Measurements from ENCODE around the gene NRM.
A peak's percentile ranks its signal among the peaks of the same experiment; 100 is the strongest.

NRM gene
- long read RNA-seq, transcript NRM-203 (4 exons, 1,734 nt), result major isoform, 48 of 97 reads
- long read RNA-seq, transcript NRM-206 (4 exons, 1,453 nt), result minor isoform, 9 of 97 reads
- long read RNA-seq, transcript NRM-202 (3 exons, 1,228 nt), result minor isoform, 33 of 97 reads
- long read RNA-seq, partial matches to known transcripts, result 1 of 97 reads
- long read RNA-seq, other reads (novel, unspliced or antisense), result 1 of 97 reads

DNA sequence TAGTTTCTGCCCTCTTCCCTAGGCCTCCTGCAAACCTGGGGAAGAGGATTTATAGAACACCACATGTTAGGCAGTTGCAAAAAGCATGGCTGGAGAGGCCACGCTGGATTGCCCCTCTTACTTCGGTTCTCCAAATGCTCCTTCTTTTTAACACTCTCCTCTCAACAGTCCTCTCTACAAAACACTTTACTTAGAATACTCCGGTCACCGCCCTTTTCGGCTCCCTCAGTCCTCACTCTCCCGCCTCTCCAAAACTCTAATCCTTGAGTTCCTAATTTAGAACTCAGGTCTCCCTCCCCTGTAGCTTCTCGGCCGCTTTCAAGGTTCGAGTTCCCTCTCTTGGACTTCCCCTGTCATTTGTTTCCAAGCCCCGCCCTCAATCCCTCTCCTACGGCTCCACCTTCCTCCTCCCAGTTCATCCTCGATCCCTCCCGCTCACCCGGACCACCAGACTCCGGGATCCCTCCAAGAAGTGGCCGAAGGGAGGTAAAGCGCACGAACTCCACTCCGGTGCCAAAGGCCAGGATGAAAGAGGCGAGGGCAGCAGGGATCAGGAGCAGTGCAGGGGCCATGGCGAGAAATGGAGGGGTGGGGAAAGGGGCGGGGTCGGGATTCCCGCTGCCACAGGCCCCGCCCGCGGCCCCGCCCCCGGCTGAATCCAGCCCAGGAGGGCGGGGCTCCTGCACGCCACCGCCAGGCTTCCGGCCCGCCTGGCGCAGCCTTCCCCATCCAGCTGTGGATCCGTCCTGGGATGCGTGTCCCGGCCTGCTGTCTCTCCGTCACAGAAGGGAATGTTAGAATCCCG, at the start of gene NRM:
Gene NRM, minus strand, starts transcription at position 582 of the 805 bp plus-strand sequence. Its CDS starts 10 bp downstream, at position 572.
- TF ChIP-seq POLR2AphosphoS5 (IDR thresholded peaks at IDR 0.05; ENCODE audit: low read depth), result no peak; the same call in 1 of the 2 replicates
- TF ChIP-seq SPI1 (IDR thresholded peaks at IDR 0.05; ENCODE audit: borderline replicate concordance, low read depth), result peak; percentile 66; the same call in 1 of the 2 replicates
- TF ChIP-seq, protein P1, sequence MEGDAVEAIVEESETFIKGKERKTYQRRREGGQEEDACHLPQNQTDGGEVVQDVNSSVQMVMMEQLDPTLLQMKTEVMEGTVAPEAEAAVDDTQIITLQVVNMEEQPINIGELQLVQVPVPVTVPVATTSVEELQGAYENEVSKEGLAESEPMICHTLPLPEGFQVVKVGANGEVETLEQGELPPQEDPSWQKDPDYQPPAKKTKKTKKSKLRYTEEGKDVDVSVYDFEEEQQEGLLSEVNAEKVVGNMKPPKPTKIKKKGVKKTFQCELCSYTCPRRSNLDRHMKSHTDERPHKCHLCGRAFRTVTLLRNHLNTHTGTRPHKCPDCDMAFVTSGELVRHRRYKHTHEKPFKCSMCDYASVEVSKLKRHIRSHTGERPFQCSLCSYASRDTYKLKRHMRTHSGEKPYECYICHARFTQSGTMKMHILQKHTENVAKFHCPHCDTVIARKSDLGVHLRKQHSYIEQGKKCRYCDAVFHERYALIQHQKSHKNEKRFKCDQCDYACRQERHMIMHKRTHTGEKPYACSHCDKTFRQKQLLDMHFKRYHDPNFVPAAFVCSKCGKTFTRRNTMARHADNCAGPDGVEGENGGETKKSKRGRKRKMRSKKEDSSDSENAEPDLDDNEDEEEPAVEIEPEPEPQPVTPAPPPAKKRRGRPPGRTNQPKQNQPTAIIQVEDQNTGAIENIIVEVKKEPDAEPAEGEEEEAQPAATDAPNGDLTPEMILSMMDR (IDR thresholded peaks at IDR 0.05; ENCODE audit: insufficient read depth, low read length), result no peak
- peak; percentile 36; the same call in 1 of the 2 replicates for TF ChIP-seq GABPA (IDR thresholded peaks at IDR 0.05; ENCODE audit: low read depth)
- H3K4me3 ChIP-seq (replicated peaks; ENCODE audit: insufficient read depth, low read length), result peak within 1 kb of the TSS; percentile 78

DNA sequence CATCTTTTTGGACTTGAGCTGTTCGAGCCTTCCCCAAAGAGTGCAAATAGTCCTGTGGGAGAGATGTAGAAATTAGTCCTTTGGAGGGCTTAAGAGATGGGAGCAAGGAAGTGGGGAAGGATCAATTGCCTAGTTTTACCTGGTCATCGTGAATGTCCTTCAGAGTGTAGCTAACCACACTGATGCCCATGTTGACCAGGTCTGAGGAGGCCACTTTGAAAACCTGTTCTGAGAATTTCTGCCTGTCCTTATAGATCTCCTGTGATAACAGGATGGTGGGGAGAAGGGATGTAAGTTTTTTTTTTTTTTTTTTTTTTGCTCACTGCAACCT, 49.7 kb upstream of the NRM start:
- H3K27me3 ChIP-seq (ENCODE audit: insufficient read depth, poor library complexity, severe bottlenecking), result peaks cover 5% of the 10 kb centered on the region
- no peak for DNase-seq (ENCODE audit: low read depth in 1 of 2, low spot score in 1 of 2)
- no peak overlapping the region for H3K4me3 ChIP-seq (replicated peaks; ENCODE audit: insufficient read depth, low read length)
- no peak overlapping the region for H3K27ac ChIP-seq (replicated peaks)
- TF ChIP-seq, protein P1 (IDR thresholded peaks at IDR 0.05; ENCODE audit: insufficient read depth, low read length), result no peak
- TF ChIP-seq POLR2AphosphoS5 (IDR thresholded peaks at IDR 0.05; ENCODE audit: low read depth) (no peak), SPI1 (IDR thresholded peaks at IDR 0.05; ENCODE audit: borderline replicate concordance, low read depth) (no peak), GABPA (IDR thresholded peaks at IDR 0.05; ENCODE audit: low read depth) (no peak)
- TF ChIP-seq, protein P2, sequence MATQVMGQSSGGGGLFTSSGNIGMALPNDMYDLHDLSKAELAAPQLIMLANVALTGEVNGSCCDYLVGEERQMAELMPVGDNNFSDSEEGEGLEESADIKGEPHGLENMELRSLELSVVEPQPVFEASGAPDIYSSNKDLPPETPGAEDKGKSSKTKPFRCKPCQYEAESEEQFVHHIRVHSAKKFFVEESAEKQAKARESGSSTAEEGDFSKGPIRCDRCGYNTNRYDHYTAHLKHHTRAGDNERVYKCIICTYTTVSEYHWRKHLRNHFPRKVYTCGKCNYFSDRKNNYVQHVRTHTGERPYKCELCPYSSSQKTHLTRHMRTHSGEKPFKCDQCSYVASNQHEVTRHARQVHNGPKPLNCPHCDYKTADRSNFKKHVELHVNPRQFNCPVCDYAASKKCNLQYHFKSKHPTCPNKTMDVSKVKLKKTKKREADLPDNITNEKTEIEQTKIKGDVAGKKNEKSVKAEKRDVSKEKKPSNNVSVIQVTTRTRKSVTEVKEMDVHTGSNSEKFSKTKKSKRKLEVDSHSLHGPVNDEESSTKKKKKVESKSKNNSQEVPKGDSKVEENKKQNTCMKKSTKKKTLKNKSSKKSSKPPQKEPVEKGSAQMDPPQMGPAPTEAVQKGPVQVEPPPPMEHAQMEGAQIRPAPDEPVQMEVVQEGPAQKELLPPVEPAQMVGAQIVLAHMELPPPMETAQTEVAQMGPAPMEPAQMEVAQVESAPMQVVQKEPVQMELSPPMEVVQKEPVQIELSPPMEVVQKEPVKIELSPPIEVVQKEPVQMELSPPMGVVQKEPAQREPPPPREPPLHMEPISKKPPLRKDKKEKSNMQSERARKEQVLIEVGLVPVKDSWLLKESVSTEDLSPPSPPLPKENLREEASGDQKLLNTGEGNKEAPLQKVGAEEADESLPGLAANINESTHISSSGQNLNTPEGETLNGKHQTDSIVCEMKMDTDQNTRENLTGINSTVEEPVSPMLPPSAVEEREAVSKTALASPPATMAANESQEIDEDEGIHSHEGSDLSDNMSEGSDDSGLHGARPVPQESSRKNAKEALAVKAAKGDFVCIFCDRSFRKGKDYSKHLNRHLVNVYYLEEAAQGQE (IDR thresholded peaks at IDR 0.05; ENCODE audit: insufficient replicate concordance, low read depth), result no peak

More for the DNA sequence above, at the start of gene NRM:
- Histone ChIP-seq H3K27ac (replicated peaks) (peak within 1 kb of the TSS; percentile 76), H3K27me3 (ENCODE audit: insufficient read depth, poor library complexity, severe bottlenecking) (no peaks in the 10 kb centered on the region)
- DNase-seq (ENCODE audit: low read depth in 1 of 2, low spot score in 1 of 2), result peak; percentile 89 to 91

DNA sequence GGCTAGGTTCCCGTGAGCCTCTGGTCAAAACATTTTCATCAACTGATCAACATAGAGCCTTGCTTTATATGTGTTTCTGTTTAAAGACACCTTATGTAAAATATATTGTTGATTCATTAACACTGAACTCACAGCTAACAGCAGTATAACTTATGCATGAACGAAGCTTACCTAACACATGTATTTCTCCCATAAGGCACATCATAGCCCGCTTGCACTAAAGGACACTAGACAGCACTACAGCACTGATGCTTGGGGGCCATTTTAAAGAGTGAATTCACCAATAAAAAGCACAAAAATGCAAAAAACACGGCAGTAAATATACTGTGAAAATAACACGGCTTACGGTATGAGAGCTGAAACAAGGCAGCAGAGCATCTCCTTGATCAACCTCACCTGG, 47.7 kb upstream of the NRM start:
- Histone ChIP-seq H3K4me3 (replicated peaks; ENCODE audit: insufficient read depth, low read length) (no peak overlapping the region), H3K27ac (replicated peaks) (no peak overlapping the region)
- TF ChIP-seq POLR2AphosphoS5 (IDR thresholded peaks at IDR 0.05; ENCODE audit: low read depth) (no peak), GABPA (IDR thresholded peaks at IDR 0.05; ENCODE audit: low read depth) (no peak), SPI1 (IDR thresholded peaks at IDR 0.05; ENCODE audit: borderline replicate concordance, low read depth) (no peak)
- TF ChIP-seq, protein P1 (IDR thresholded peaks at IDR 0.05; ENCODE audit: insufficient read depth, low read length), result no peak
- TF ChIP-seq, protein P2 (IDR thresholded peaks at IDR 0.05; ENCODE audit: insufficient replicate concordance, low read depth), result no peak

More for the DNA sequence above, 47.7 kb upstream of the NRM start:
- no peak for DNase-seq (ENCODE audit: low read depth in 1 of 2, low spot score in 1 of 2)
- H3K27me3 ChIP-seq (ENCODE audit: insufficient read depth, poor library complexity, severe bottlenecking), result no peaks in the 10 kb centered on the region
